HFFc6 (cell line): ENCODE data around the gene VEZF1. TPM values are rescaled to one million over a fixed set of nuclear protein-coding genes. Genes with fewer than 3 reads are reported as not detected.
A peak's percentile ranks its signal among the peaks of the same experiment; 100 is the strongest.

ENCODE experiments used
- DNase-seq: peaks from one replicate; pipeline ENCODE4 v3.0.0-alpha.2; 2018
- H3K27ac Mint-ChIP-seq: 2 replicates; pipeline ENCODE4 v1.8.0; 2020; ENCODE audit warnings: mild to moderate bottlenecking, mixed read lengths
- H3K27me3 Mint-ChIP-seq: 2 replicates; pipeline ENCODE4 v1.8.0; 2021; ENCODE audit warnings: mild to moderate bottlenecking, moderate library complexity, mixed read lengths; ENCODE audit not compliant: insufficient read depth
- H3K36me3 Mint-ChIP-seq: 2 replicates; pipeline ENCODE4 v1.8.0; 2021; ENCODE audit warnings: low read depth, mixed read lengths
- H3K4me1 Mint-ChIP-seq: 2 replicates; pipeline ENCODE4 v1.8.0; 2020; ENCODE audit warnings: low read depth, mixed read lengths
- H3K4me3 Mint-ChIP-seq: 2 replicates; pipeline ENCODE4 v1.8.0; 2020; ENCODE audit warnings: mild to moderate bottlenecking, moderate library complexity, mixed read lengths
- H3K9me3 Mint-ChIP-seq: 2 replicates; pipeline ENCODE4 v1.8.0; 2020; ENCODE audit warnings: mild to moderate bottlenecking, mixed read lengths
- CTCF ChIP-seq: fragments of 200-600 bp; sonication (generic); IDR thresholded peaks from 2 replicates; pipeline ENCODE4 v1.5.0; 2021; ENCODE audit warnings: antibody characterized with exemption, mild to moderate bottlenecking
- long read RNA-seq: library from polyadenylated mRNA; unstranded; transcript quantifications from one replicate; pipeline ENCODE4 v2.0.0, GENCODE V29; 2019
- total RNA-seq, 6 experiments: library from RNA; stranded (reverse); fragmentation: NEBNext Ultra II Directional; extraction: Animal tissue kit (Norgen Biotek cat#: 25700); gene quantifications; 2 replicates in 1 of 6; 3 replicates in 5 of 6; pipeline ENCODE4 v1.2.3, GENCODE V29; 2021

The VEZF1 gene
- 10 to 100 TPM; 41.7 to 56.5 (median 51.8) TPM for total RNA-seq
- long read RNA-seq, transcript VEZF1-202 (6 exons, 2,321 nt) = major isoform, 12 of 29 reads
- long read RNA-seq, partial matches to known transcripts = 6 of 29 reads
- long read RNA-seq, other reads (novel, unspliced or antisense) = 11 of 29 reads

- Mint-ChIP-seq H3K36me3 (peaks cover 6% of the 10 kb centered on the region), H3K4me1 (peaks cover 86% of the 10 kb centered on the region), H3K9me3 (no peaks in the 10 kb centered on the region), H3K4me3 (peak within 1 kb of the TSS; percentile 96), H3K27ac (peak within 1 kb of the TSS; percentile 95), H3K27me3 (no peaks in the 10 kb centered on the region; the same call in 1 of the 2 replicates)
- TF ChIP-seq CTCF = no peak
- peak; percentile 41 for DNase-seq
These were observed at the start of gene VEZF1 for GRCh38 chr17:57987581-57988300. VEZF1 (minus strand) TSS chr17:57988254; CDS start chr17:57988111, 143 bp downstream.

GRCh38 chr17:58032691-58033415 lies 44.8 kb upstream of the VEZF1 start:
- no peak overlapping the region for H3K4me3 Mint-ChIP-seq
- H3K27ac Mint-ChIP-seq = no peak overlapping the region
- H3K36me3 Mint-ChIP-seq = peaks cover 5% of the 10 kb centered on the region; the same call in 1 of the 2 replicates
- no peak for TF ChIP-seq CTCF
- no peaks in the 10 kb centered on the region for H3K4me1 Mint-ChIP-seq
- peaks cover 7% of the 10 kb centered on the region for H3K9me3 Mint-ChIP-seq
- H3K27me3 Mint-ChIP-seq = peaks cover 16% of the 10 kb centered on the region
- DNase-seq = no peak

GRCh38 chr17:58028578-58028977 lies 40.5 kb upstream of the VEZF1 start:
- peaks cover 27% of the 10 kb centered on the region for H3K27me3 Mint-ChIP-seq
- no peaks in the 10 kb centered on the region for H3K4me1 Mint-ChIP-seq
- H3K36me3 Mint-ChIP-seq = peaks cover 5% of the 10 kb centered on the region; the same call in 1 of the 2 replicates
- peaks cover 7% of the 10 kb centered on the region for H3K9me3 Mint-ChIP-seq
- no peak for DNase-seq
- H3K4me3 Mint-ChIP-seq = no peak overlapping the region
- H3K27ac Mint-ChIP-seq = no peak overlapping the region
- TF ChIP-seq CTCF = no peak

DNA sequence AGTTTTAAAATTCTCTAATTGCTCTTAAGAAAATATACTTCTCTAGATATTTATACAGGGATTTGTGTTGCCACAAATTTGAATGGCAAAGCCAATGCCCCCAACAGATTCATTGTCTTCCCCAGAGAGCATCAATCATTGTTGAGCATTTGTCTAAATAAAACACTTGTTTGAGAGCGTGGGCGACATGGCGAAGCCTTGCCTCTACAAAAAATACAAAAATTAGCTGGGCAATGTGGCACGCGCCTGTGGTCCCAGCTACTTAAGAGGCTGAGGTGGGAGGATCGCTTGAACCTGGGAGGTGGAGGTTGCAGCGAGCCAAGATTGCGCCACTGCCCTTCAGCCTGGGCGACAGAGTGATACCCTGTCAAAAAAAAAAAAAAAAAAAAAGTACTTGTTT lies 32.3 kb upstream of the VEZF1 start:
- no peaks in the 10 kb centered on the region for H3K36me3 Mint-ChIP-seq
- no peak for TF ChIP-seq CTCF
- H3K9me3 Mint-ChIP-seq = no peaks in the 10 kb centered on the region
- no peak overlapping the region for H3K4me3 Mint-ChIP-seq
- no peak for DNase-seq
- H3K27ac Mint-ChIP-seq = no peak overlapping the region
- H3K4me1 Mint-ChIP-seq = no peaks in the 10 kb centered on the region
- peaks cover 11% of the 10 kb centered on the region for H3K27me3 Mint-ChIP-seq

- Mint-ChIP-seq H3K9me3 (no peaks in the 10 kb centered on the region), H3K27me3 (peaks cover 5% of the 10 kb centered on the region), H3K4me3 (no peak overlapping the region), H3K4me1 (no peaks in the 10 kb centered on the region), H3K27ac (no peak overlapping the region), H3K36me3 (no peaks in the 10 kb centered on the region)
- no peak for TF ChIP-seq CTCF
- DNase-seq = no peak
These were observed 31.5 kb upstream of the VEZF1 start for GRCh38 chr17:58019521-58019920.
